Measurements from ENCODE around the gene TRPM3. TPM values are rescaled to one million over a fixed set of nuclear protein-coding genes. Genes with fewer than 3 reads are reported as not detected.

The TRPM3 gene
- total and polyA plus RNA-seq, 2 of the 8 experiments (the other 6 are each of a cell fraction or from before 2014, with no cell fraction given), result 2.4 to 10.9 TPM

DNA sequence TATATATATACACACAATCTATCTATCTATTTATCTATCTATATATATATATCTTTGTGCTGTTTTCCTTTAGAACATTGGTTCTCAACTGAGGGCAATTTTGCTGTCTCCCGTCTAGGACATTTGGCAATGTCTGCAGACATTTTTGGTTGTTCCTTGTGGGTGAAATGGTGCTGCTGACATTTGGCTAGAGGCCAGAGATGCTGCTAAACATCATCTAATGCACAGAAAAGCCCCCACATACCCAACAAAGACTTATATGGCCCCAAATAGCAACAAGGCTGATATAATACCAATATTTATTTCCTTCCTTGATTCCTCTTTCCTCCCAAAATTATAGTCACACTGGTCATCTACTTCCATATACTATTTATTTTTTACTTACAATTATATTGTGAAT, 197.5 kb downstream of the TRPM3 start:
- no peaks in the 10 kb centered on the region for H3K79me2 ChIP-seq (ENCODE audit: control insufficient read depth in 1 of 2, insufficient read depth in 2 of 2, low read length in 2 of 2)
- no peak overlapping the region for H2AK5ac ChIP-seq (ENCODE audit: low read depth, low read length)
- H2BK15ac ChIP-seq (ENCODE audit: low read length), result no peak overlapping the region
- H4K5ac ChIP-seq (ENCODE audit: insufficient read length, low read depth, low read length), result no peak overlapping the region
- H3K56ac ChIP-seq (replicated peaks; ENCODE audit: insufficient read length, low read depth, low read length), result no peak overlapping the region
- no peak overlapping the region for H2BK120ac ChIP-seq (replicated peaks; ENCODE audit: low read depth, low read length)
- H2AFZ ChIP-seq (ENCODE audit: low read length), result no peak overlapping the region
- H3K79me1 ChIP-seq (ENCODE audit: low read depth, low read length), result no peaks in the 10 kb centered on the region
- no peak overlapping the region for H3K23ac ChIP-seq (ENCODE audit: insufficient read length)
- TF ChIP-seq BCL11A (IDR thresholded peaks at IDR 0.05; ENCODE audit: low read depth in 2 of 2, low read length in 2 of 2), result no peak
- no peak for TF ChIP-seq KDM5A (IDR thresholded peaks at IDR 0.05; ENCODE audit: low read length)
- no peak for TF ChIP-seq RNF2 (IDR thresholded peaks at IDR 0.05; ENCODE audit: borderline replicate concordance, low read depth, low read length, missing control alignments, poor library complexity, severe bottlenecking)
- TF ChIP-seq SRF (IDR thresholded peaks at IDR 0.05; ENCODE audit: low read depth, low read length), result no peak
- no peak for TF ChIP-seq SIRT6 (IDR thresholded peaks at IDR 0.05; ENCODE audit: low read length)
- TF ChIP-seq CBX8 (IDR thresholded peaks at IDR 0.05; ENCODE audit: borderline replicate concordance, low read depth, low read length), result no peak
- TF ChIP-seq SAP30 (IDR thresholded peaks at IDR 0.05; ENCODE audit: insufficient read depth, insufficient replicate concordance, low read length), result no peak
- no peaks in the 10 kb centered on the region for H3K36me3 ChIP-seq (ENCODE audit: control insufficient read depth in 2 of 4, insufficient read depth in 4 of 4, low read length in 3 of 4)
- 100% methylated on average over 1 of the region's 1 CpG; no CpG with 5 or more reads in 1 of the 2 experiments for WGBS, 2 experiments (ENCODE audit: extremely low coverage in 1 of 2, insufficient coverage in 1 of 2, insufficient read length in 1 of 2, insufficient replicate concordance in 2 of 2, low coverage in 1 of 2, low lambda C conversion rate in 2 of 2, missing lambda C conversion rate in 1 of 2)
- H3K4ac ChIP-seq (replicated peaks; ENCODE audit: insufficient read length, low read depth, low read length), result no peak overlapping the region
- H3K4me2 ChIP-seq (ENCODE audit: insufficient read depth in 1 of 2, low read depth in 2 of 2, low read length in 2 of 2), result no peak overlapping the region
- H2BK12ac ChIP-seq (ENCODE audit: low read depth, low read length), result no peak overlapping the region
- H4K91ac ChIP-seq (replicated peaks; ENCODE audit: insufficient read length, low read length), result no peak overlapping the region
- H3K23me2 ChIP-seq (ENCODE audit: low read depth, low read length), result peaks cover 1% of the 10 kb centered on the region; the same call in 1 of the 2 replicates
- H3K18ac ChIP-seq (ENCODE audit: extremely low read depth, low read length), result no peak overlapping the region
- FAIRE-seq (no peak), DNase-seq (ENCODE audit: low read depth in 1 of 2, low spot score in 2 of 2) (no peak)
- no peak overlapping the region for H3K14ac ChIP-seq (ENCODE audit: insufficient read length)
- no peak overlapping the region for H3K9ac ChIP-seq (replicated peaks in 1 of 4; ENCODE audit: extremely low read depth in 1 of 4, low read depth in 3 of 4, low read length in 3 of 4)
- H3K27ac ChIP-seq (ENCODE audit: low read depth, low read length), result no peak overlapping the region
- H3K9me3 ChIP-seq (ENCODE audit: insufficient read depth in 2 of 2, low read depth in 1 of 2, low read length in 1 of 2), result no peaks in the 10 kb centered on the region
- H4K8ac ChIP-seq (ENCODE audit: extremely low read depth, insufficient read depth, low read length), result no peak overlapping the region
- no peaks in the 10 kb centered on the region for H3K27me3 ChIP-seq (replicated peaks in 1 of 4; ENCODE audit: control insufficient read depth in 3 of 4, extremely low read depth in 1 of 4, insufficient read depth in 3 of 4, low read length in 3 of 4)
- no peak overlapping the region for H2BK20ac ChIP-seq (ENCODE audit: low read length)
- H2BK5ac ChIP-seq (ENCODE audit: low read depth, low read length), result no peak overlapping the region
- H3K4me1 ChIP-seq (replicated peaks in 1 of 4; ENCODE audit: control insufficient read depth in 3 of 4, insufficient read depth in 4 of 4, low read length in 3 of 4), result no peaks in the 10 kb centered on the region
- POLR2A ChIA-PET (ENCODE audit: partially characterized antibody), result no interaction called here
- H4K20me1 ChIP-seq (replicated peaks in 1 of 2; ENCODE audit: control insufficient read depth in 1 of 2, insufficient read depth in 2 of 2, low read length in 2 of 2), result no peaks in the 10 kb centered on the region
- CTCF ChIA-PET (ENCODE audit: partially characterized antibody), result interaction anchor here (0.7 to 4.1 kb wide), 16 partner anchors 8 to 326 kb away, joined by 3 to 31 read pairs (median 3); no protein-coding TSS in a partner anchor
- no peak overlapping the region for H3K4me3 ChIP-seq (ENCODE audit: extremely low read depth in 1 of 4, insufficient read depth in 2 of 4, low read depth in 3 of 4, low read length in 4 of 4)

Data from H1 (cell line).